Right renal pelvis (tissue), 4 donors: Measurements from ENCODE around the gene PPFIA4. TPM values are rescaled to one million over a fixed set of nuclear protein-coding genes. Genes with fewer than 3 reads are reported as not detected.

Experiments used
- DNase-seq, 4 donors: peaks; one replicate each; pipeline ENCODE4 v3.0.0-alpha.2; 2013; ENCODE audit warnings: low read depth in 4 of 4, low spot score in 3 of 4, missing footprints in 1 of 4
- polyA plus RNA-seq, 4 donors: library from polyadenylated mRNA; unstranded; fragments of 120-200 nt; gene quantifications; one replicate each; pipeline ENCODE4 v1.2.1, GENCODE V29; 2013; ENCODE audit not compliant: insufficient read length in 4 of 4

Gene PPFIA4
- polyA plus RNA-seq, 4 donors: 5.6 to 9.6 (median 6.8) TPM

- no peak for DNase-seq
Measured at GRCh38 chr1:203039609-203040512, 13.6 kb downstream of the PPFIA4 start.

GRCh38 chr1:203040513-203041275, 14.4 kb downstream of the PPFIA4 start:
- DNase-seq: no peak

- no peak for DNase-seq
Measured at GRCh38 chr1:203041351-203041932, 15.2 kb downstream of the PPFIA4 start.

GRCh38 chr1:203043830-203044545, 17.7 kb downstream of the PPFIA4 start:
- DNase-seq: no peak

- DNase-seq: no peak
Measured at GRCh38 chr1:203044546-203045250, 18.4 kb downstream of the PPFIA4 start.

- no peak for DNase-seq
Measured at GRCh38 chr1:203045336-203045735, 19.0 kb downstream of the PPFIA4 start.

GRCh38 chr1:203045821-203046594, 19.7 kb downstream of the PPFIA4 start:
- DNase-seq: no peak

GRCh38 chr1:203046984-203047630, 20.8 kb downstream of the PPFIA4 start:
- DNase-seq: no peak

GRCh38 chr1:203048086-203048485, 21.8 kb downstream of the PPFIA4 start:
- DNase-seq: no peak

- no peak for DNase-seq
Measured at GRCh38 chr1:203048555-203049051, 22.3 kb downstream of the PPFIA4 start.

- no peak for DNase-seq
Measured at GRCh38 chr1:203049077-203049476, 22.8 kb downstream of the PPFIA4 start.

GRCh38 chr1:203049576-203050180, 23.4 kb downstream of the PPFIA4 start:
- no peak for DNase-seq

GRCh38 chr1:203050826-203051225, 24.5 kb downstream of the PPFIA4 start:
- DNase-seq: no peak

GRCh38 chr1:203051841-203052324, 25.6 kb downstream of the PPFIA4 start:
- DNase-seq: no peak

GRCh38 chr1:203052601-203053000, 26.3 kb downstream of the PPFIA4 start:
- no peak for DNase-seq

- DNase-seq: no peak
Measured at GRCh38 chr1:203054184-203054583, 27.9 kb downstream of the PPFIA4 start.

- no peak for DNase-seq
Measured at GRCh38 chr1:203054642-203055041, 28.4 kb downstream of the PPFIA4 start.
